ENCODE data around the gene SRGAP1. TPM values are rescaled to one million over a fixed set of nuclear protein-coding genes. Genes with fewer than 3 reads are reported as not detected.

SRGAP1 gene
- total and polyA plus RNA-seq, 2 of the 8 experiments (the other 6 are each of a cell fraction or from before 2014, with no cell fraction given) = 3.2 to 7.3 TPM

GRCh38 chr12:63937378-63938316 is 93.1 kb downstream of the SRGAP1 start:
- no peak overlapping the region for H3K4me3 ChIP-seq (ENCODE audit: extremely low read depth in 1 of 4, insufficient read depth in 2 of 4, low read depth in 3 of 4, low read length in 4 of 4)
- H4K91ac ChIP-seq (replicated peaks; ENCODE audit: insufficient read length, low read length) = no peak overlapping the region
- no peaks in the 10 kb centered on the region for H3K27me3 ChIP-seq (replicated peaks in 1 of 4; ENCODE audit: control insufficient read depth in 3 of 4, extremely low read depth in 1 of 4, insufficient read depth in 3 of 4, low read length in 3 of 4)
- POLR2A ChIA-PET (ENCODE audit: partially characterized antibody) = no interaction called here
- no peak overlapping the region for H3K27ac ChIP-seq (ENCODE audit: low read depth, low read length)
- H2AK5ac ChIP-seq (ENCODE audit: low read depth, low read length) = no peak overlapping the region
- no peak overlapping the region for H3K4ac ChIP-seq (replicated peaks; ENCODE audit: insufficient read length, low read depth, low read length)
- 88% methylated on average over 12 of the region's 12 CpGs; no CpG with 5 or more reads in 1 of the 2 experiments for WGBS, 2 experiments (ENCODE audit: extremely low coverage in 1 of 2, insufficient coverage in 1 of 2, insufficient read length in 1 of 2, insufficient replicate concordance in 2 of 2, low coverage in 1 of 2, low lambda C conversion rate in 2 of 2, missing lambda C conversion rate in 1 of 2)
- CTCF ChIA-PET (ENCODE audit: partially characterized antibody) = interaction anchor here (0.6 kb wide), 1 partner anchor 18 kb away, joined by 5 read pairs; no protein-coding TSS in a partner anchor
- peaks cover 0 to 6% (median under 1%) of the 10 kb centered on the region in 4 experiments; a peak in 2 of 7 replicates for H3K4me1 ChIP-seq (replicated peaks in 1 of 4; ENCODE audit: control insufficient read depth in 3 of 4, insufficient read depth in 4 of 4, low read length in 3 of 4)
- no peak overlapping the region for H3K23ac ChIP-seq (ENCODE audit: insufficient read length)
- H3K9me3 ChIP-seq (ENCODE audit: insufficient read depth in 2 of 2, low read depth in 1 of 2, low read length in 1 of 2) = no peaks in the 10 kb centered on the region
- no peak for FAIRE-seq
- H3K14ac ChIP-seq (ENCODE audit: insufficient read length) = no peak overlapping the region
- no peak overlapping the region for H2BK12ac ChIP-seq (ENCODE audit: low read depth, low read length)
- H3K23me2 ChIP-seq (ENCODE audit: low read depth, low read length) = no peaks in the 10 kb centered on the region; the same call in 1 of the 2 replicates
- no peak overlapping the region for H2BK15ac ChIP-seq (ENCODE audit: low read length)
- H3K18ac ChIP-seq (ENCODE audit: extremely low read depth, low read length) = no peak overlapping the region
- H4K20me1 ChIP-seq (replicated peaks in 1 of 2; ENCODE audit: control insufficient read depth in 1 of 2, insufficient read depth in 2 of 2, low read length in 2 of 2) = no peaks in the 10 kb centered on the region
- no peak overlapping the region for H3K56ac ChIP-seq (replicated peaks; ENCODE audit: insufficient read length, low read depth, low read length)
- no peak overlapping the region for H4K8ac ChIP-seq (ENCODE audit: extremely low read depth, insufficient read depth, low read length)
- no peak overlapping the region for H2BK20ac ChIP-seq (ENCODE audit: low read length)
- no peaks in the 10 kb centered on the region for H3K36me3 ChIP-seq (ENCODE audit: control insufficient read depth in 2 of 4, insufficient read depth in 4 of 4, low read length in 3 of 4)
- H2BK120ac ChIP-seq (replicated peaks; ENCODE audit: low read depth, low read length) = no peak overlapping the region
- TF ChIP-seq CBX5 (IDR thresholded peaks at IDR 0.05; ENCODE audit: low read depth, low read length) (no peak), ATF3 (IDR thresholded peaks at IDR 0.05; ENCODE audit: insufficient read depth, low read depth, low read length) (no peak), KDM5A (IDR thresholded peaks at IDR 0.05; ENCODE audit: low read length) (no peak), RAD21 (IDR thresholded peaks at IDR 0.05 in 1 of 2, conservative IDR thresholded peaks at IDR 0.05 in 1 of 2; ENCODE audit: low read depth in 2 of 2, low read length in 2 of 2) (no peak), PHF8 (conservative IDR thresholded peaks at IDR 0.05; ENCODE audit: low read depth, low read length) (no peak), SIX5 (IDR thresholded peaks at IDR 0.05; ENCODE audit: low read depth, low read length) (no peak), TAF1 (IDR thresholded peaks at IDR 0.05; ENCODE audit: low read depth, low read length) (no peak)
- no peak overlapping the region for H2AFZ ChIP-seq (ENCODE audit: low read length)
- H4K5ac ChIP-seq (ENCODE audit: insufficient read length, low read depth, low read length) = no peak overlapping the region
- no peaks in the 10 kb centered on the region for H3K79me1 ChIP-seq (ENCODE audit: low read depth, low read length)
- no peak overlapping the region for H2BK5ac ChIP-seq (ENCODE audit: low read depth, low read length)
- no peak overlapping the region for H3K4me2 ChIP-seq (ENCODE audit: insufficient read depth in 1 of 2, low read depth in 2 of 2, low read length in 2 of 2)
- no peaks in the 10 kb centered on the region for H3K79me2 ChIP-seq (ENCODE audit: control insufficient read depth in 1 of 2, insufficient read depth in 2 of 2, low read length in 2 of 2)
- DNase-seq (ENCODE audit: low read depth in 1 of 2, low spot score in 2 of 2) = no peak
- no peak overlapping the region for H3K9ac ChIP-seq (replicated peaks in 1 of 4; ENCODE audit: extremely low read depth in 1 of 4, low read depth in 3 of 4, low read length in 3 of 4)
